RWPE2 (cell line): ENCODE results near the gene DHX29.

Experiments
- ATAC-seq: fragments of 200-7000 bp; cut with Tn5 transposase; 3 replicates; pipeline ENCODE4 v1.9.1; 2021; ENCODE audit warnings: low read depth
- DNase-seq: peaks from one replicate; pipeline ENCODE4 v3.0.0-alpha.2; 2020; ENCODE audit warnings: low spot score
- H3K27ac ChIP-seq: fragments of 450-650 bp; 2 replicates; pipeline ENCODE4 v1.5.1; 2017; ENCODE audit warnings: mild to moderate bottlenecking; ENCODE audit not compliant: poor library complexity, severe bottlenecking
- H3K27me3 ChIP-seq: fragments of 250-450 bp; sonication (Bioruptor Pico); 2 replicates; pipeline ENCODE4 v1.5.1; 2021; ENCODE audit warnings: mild to moderate bottlenecking, moderate library complexity; ENCODE audit not compliant: insufficient read depth, poor library complexity, severe bottlenecking
- H3K36me3 ChIP-seq: fragments of 250-450 bp; sonication (Bioruptor Pico); 2 replicates; pipeline ENCODE4 v1.5.1; 2020; ENCODE audit warnings: low read depth, mild to moderate bottlenecking, moderate library complexity
- H3K4me1 ChIP-seq: fragments of 250-450 bp; sonication (Bioruptor Pico); 2 replicates; pipeline ENCODE4 v1.5.1; 2021; ENCODE audit warnings: mild to moderate bottlenecking, moderate library complexity; ENCODE audit not compliant: insufficient read depth, poor library complexity, severe bottlenecking
- H3K4me3 ChIP-seq: fragments of 250-450 bp; sonication (Bioruptor Pico); 2 replicates; pipeline ENCODE4 v1.5.1; 2021; ENCODE audit warnings: mild to moderate bottlenecking, moderate library complexity; ENCODE audit not compliant: severe bottlenecking
- H3K9me3 ChIP-seq: fragments of 250-450 bp; sonication (Bioruptor Pico); 2 replicates; pipeline ENCODE4 v1.5.1; 2021; ENCODE audit warnings: mild to moderate bottlenecking, moderate library complexity; ENCODE audit not compliant: severe bottlenecking
- TF ChIP-seq, protein P1 (sequence below): fragments of 450-650 bp; IDR thresholded peaks from one replicate; pipeline ENCODE4 v1.5.1; 2017; ENCODE audit warnings: mild to moderate bottlenecking, moderate library complexity; ENCODE audit not compliant: poor library complexity, severe bottlenecking

The DHX29 gene

DNA sequence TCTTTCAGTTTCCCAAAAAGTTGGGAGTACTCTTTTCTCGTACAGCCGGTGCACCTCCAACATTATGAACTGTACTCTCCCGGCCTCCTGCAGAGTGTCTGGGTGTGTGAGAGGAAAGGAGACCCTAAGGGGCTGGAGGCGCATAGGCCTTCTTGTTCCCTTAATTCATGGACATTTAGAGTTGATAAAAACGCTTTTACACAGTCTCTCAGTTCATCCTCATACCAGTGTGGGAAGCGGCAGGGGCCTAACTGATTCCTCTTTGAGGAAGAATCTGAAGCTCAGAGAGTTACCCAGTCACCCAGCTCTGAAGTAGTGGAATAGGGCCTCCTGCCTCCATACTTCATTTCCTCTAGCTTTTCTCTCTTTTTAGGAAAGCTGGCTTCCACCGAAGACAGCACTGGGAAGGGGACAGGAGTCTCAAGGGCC, 83.7 kb downstream of the DHX29 start:
- no peaks in the 10 kb centered on the region for H3K36me3 ChIP-seq
- TF ChIP-seq, protein P1, sequence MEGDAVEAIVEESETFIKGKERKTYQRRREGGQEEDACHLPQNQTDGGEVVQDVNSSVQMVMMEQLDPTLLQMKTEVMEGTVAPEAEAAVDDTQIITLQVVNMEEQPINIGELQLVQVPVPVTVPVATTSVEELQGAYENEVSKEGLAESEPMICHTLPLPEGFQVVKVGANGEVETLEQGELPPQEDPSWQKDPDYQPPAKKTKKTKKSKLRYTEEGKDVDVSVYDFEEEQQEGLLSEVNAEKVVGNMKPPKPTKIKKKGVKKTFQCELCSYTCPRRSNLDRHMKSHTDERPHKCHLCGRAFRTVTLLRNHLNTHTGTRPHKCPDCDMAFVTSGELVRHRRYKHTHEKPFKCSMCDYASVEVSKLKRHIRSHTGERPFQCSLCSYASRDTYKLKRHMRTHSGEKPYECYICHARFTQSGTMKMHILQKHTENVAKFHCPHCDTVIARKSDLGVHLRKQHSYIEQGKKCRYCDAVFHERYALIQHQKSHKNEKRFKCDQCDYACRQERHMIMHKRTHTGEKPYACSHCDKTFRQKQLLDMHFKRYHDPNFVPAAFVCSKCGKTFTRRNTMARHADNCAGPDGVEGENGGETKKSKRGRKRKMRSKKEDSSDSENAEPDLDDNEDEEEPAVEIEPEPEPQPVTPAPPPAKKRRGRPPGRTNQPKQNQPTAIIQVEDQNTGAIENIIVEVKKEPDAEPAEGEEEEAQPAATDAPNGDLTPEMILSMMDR: no peak
- H3K27me3 ChIP-seq: no peaks in the 10 kb centered on the region
- DNase-seq (no peak), ATAC-seq (no peak)
- H3K4me1 ChIP-seq: peaks cover 9% of the 10 kb centered on the region
- no peak overlapping the region for H3K4me3 ChIP-seq
- H3K9me3 ChIP-seq: no peaks in the 10 kb centered on the region
- no peak overlapping the region for H3K27ac ChIP-seq

DNA sequence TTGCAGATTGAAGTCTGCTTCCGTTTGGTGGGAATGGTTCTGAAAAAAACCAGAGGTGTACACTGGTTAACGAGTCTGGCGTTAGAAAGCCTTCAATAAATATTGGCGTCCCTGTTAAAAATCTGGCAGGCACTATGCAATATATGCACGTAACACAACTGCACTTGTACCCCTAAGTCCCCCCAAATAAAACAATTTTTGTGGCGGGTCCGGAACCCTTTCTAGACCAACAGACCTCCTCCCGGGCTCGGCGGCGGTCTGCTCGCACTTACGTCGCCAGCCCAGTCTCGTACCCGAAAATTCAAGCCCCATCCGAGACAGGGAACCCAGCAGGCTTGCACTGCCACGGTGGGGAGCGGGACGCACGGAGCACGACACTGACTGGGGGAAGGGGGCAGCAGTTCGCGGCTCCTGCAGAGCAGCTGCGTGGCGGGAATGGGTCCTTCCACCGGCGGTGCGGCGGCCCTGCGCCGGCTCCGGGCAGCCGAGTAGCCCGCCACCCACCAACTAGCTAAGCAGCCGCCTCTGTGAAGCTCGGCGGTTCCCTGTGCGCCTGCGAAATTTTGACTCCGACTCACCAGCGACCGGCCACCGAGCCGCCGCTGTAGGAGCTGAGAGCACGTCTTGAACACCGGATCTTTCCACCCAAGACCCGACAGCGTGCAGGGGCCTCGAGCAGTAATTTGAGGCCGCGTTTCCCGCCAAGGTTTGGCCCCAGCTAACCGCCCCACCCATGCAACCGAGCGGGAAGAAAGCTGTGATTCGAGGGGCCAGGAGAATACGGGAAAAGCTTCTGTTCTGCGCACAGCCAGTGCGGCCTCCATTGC, 84.3 kb downstream of the DHX29 start:
- Histone ChIP-seq H3K27me3 (no peaks in the 10 kb centered on the region), H3K4me1 (peaks cover 15% of the 10 kb centered on the region), H3K9me3 (no peaks in the 10 kb centered on the region), H3K27ac (no peak overlapping the region), H3K36me3 (no peaks in the 10 kb centered on the region), H3K4me3 (no peak overlapping the region)
- no peak for DNase-seq
- TF ChIP-seq, protein P1: no peak
- ATAC-seq: no peak

DNA sequence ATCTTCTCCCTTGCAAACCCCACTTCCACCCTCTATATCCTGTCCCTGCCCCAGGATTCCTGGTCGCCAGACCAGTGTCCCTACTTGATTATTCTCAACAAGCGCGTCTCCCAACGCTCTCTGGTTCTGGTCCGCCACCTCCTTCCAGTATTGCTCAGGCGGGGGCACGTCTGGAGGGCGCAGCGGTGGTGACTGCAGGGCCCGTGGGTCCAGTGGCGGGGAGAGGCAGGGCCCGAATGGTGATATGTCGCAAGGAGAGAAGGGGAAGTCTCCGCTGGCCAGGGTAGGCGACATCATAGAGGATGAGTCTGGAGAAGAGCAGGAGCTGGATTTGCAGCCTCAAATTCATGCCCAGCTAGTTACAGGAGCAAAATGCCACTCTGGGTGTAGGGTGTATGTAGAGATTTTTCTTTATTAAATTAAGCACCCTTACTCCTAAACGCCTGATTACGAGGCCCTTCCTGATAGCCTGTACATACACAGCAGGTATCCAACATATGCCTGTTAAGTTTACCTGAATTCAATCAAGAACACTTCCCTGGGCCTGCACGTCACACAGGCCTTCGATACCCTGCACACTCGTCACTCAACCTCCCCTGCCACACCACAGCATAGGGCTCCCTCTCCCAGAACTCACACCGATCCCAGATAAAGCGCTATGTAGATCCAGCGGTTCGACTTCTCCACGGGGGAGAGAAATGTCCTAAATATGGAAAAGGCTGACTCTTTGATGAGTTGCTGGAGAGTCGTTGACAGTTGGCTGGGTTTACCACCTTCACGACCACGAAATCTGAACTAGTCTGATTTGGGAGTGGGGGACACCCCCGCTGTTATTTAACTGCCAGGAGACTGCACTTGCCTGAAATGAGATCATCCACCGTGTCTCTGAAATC, 85.2 kb downstream of the DHX29 start:
- Histone ChIP-seq H3K27me3 (no peaks in the 10 kb centered on the region), H3K9me3 (no peaks in the 10 kb centered on the region)
- DNase-seq: no peak

GRCh38 chr5:55220433-55221185, 86.9 kb downstream of the DHX29 start:
- no peak for DNase-seq
- no peaks in the 10 kb centered on the region for H3K36me3 ChIP-seq
- H3K27me3 ChIP-seq: no peaks in the 10 kb centered on the region
- peaks cover 15% of the 10 kb centered on the region for H3K4me1 ChIP-seq
- no peak overlapping the region for H3K4me3 ChIP-seq
- ATAC-seq: no peak
- no peaks in the 10 kb centered on the region for H3K9me3 ChIP-seq
- TF ChIP-seq, protein P1: no peak
- no peak overlapping the region for H3K27ac ChIP-seq

More for the DNA sequence above, 85.2 kb downstream of the DHX29 start:
- no peak overlapping the region for H3K27ac ChIP-seq
- H3K36me3 ChIP-seq: no peaks in the 10 kb centered on the region
- no peak for ATAC-seq
- peaks cover 15% of the 10 kb centered on the region for H3K4me1 ChIP-seq
- H3K4me3 ChIP-seq: no peak overlapping the region
- TF ChIP-seq, protein P1: no peak
